K562 (cell line): Measurements from ENCODE around the gene RUNDC1. TPM values are rescaled to one million over a fixed set of nuclear protein-coding genes. Genes with fewer than 3 reads are reported as not detected.

Experiments
- ATF7 ChIP-seq: fragments of 450-650 bp; IDR thresholded peaks from 2 replicates; pipeline ENCODE4 v1.7.1; 2014; ENCODE audit warnings: mild to moderate bottlenecking, moderate library complexity
- COPS2 ChIP-seq: fragments of 450-650 bp; conservative IDR thresholded peaks from 2 replicates; pipeline ENCODE4 v1.6.1; 2016; ENCODE audit warnings: mild to moderate bottlenecking, moderate library complexity
- DACH1 ChIP-seq: fragments of 450-650 bp; IDR thresholded peaks from 2 replicates; pipeline ENCODE4 v1.6.1; 2018; ENCODE audit not compliant: partially characterized antibody
- ELF4 ChIP-seq: fragments of 450-650 bp; formaldehyde crosslinking; IDR thresholded peaks from 2 replicates; pipeline ENCODE4 v1.4.0; 2022; ENCODE audit warnings: missing genetic modification characterization
- EP400 ChIP-seq: fragments of 450-650 bp; IDR thresholded peaks from 2 replicates; pipeline ENCODE4 v1.6.1; 2017; ENCODE audit warnings: antibody characterized with exemption, mild to moderate bottlenecking, moderate library complexity
- MAFF ChIP-seq: IDR thresholded peaks from 2 replicates; pipeline ENCODE4 v1.6.1; 2012; ENCODE audit warnings: low read length, improper control_type of control experiment
- MXD1 ChIP-seq: fragments of 250-450 bp; sonication (Bioruptor Pico); IDR thresholded peaks from 2 replicates; pipeline ENCODE4 v1.8.0; 2021; ENCODE audit warnings: borderline replicate concordance, mild to moderate bottlenecking, moderate library complexity; ENCODE audit not compliant: poor library complexity, severe bottlenecking
- NCOA4 ChIP-seq: fragments of 450-650 bp; IDR thresholded peaks from 2 replicates; pipeline ENCODE4 v1.6.1; 2018; ENCODE audit warnings: mild to moderate bottlenecking; ENCODE audit not compliant: partially characterized antibody
- NCOR1 ChIP-seq: fragments of 450-650 bp; IDR thresholded peaks from 2 replicates; pipeline ENCODE4 v1.6.1; 2016; ENCODE audit warnings: mild to moderate bottlenecking, moderate library complexity
- RBM22 ChIP-seq: fragments of 200-400 bp; formaldehyde crosslinking; IDR thresholded peaks from 2 replicates; pipeline ENCODE4 v1.6.1; 2018; ENCODE audit warnings: low read length, low read depth; ENCODE audit not compliant: poor library complexity, severe bottlenecking
- TEAD1 ChIP-seq, 2 experiments: fragments of 450-650 bp in 1 of 2; sonication (generic) in 1 of 2; formaldehyde crosslinking; IDR thresholded peaks; 2 replicates each; pipeline versions ENCODE4 v1.4.0 to v1.8.0; 2020 to 2022; ENCODE audit warnings: mild to moderate bottlenecking in 2 of 2, missing genetic modification reagents in 1 of 2
- TGIF2 ChIP-seq: sonication (generic); formaldehyde crosslinking; IDR thresholded peaks from 2 replicates; pipeline ENCODE4 v1.8.1; 2022; ENCODE audit warnings: mild to moderate bottlenecking, missing genetic modification reagents, moderate library complexity
- YY1 ChIP-seq, 3 experiments: IDR thresholded peaks; 2 replicates each; pipeline ENCODE4 v1.6.1; 2011; ENCODE audit warnings: low read length in 2 of 3, mild to moderate bottlenecking in 2 of 3, moderate library complexity in 2 of 3, borderline replicate concordance in 1 of 3, control low read depth in 1 of 3, low read depth in 1 of 3; ENCODE audit not compliant: insufficient read depth in 3 of 3, insufficient replicate concordance in 2 of 3, control insufficient read depth in 1 of 3, insufficient read length in 1 of 3; ENCODE audit errors: extremely low read depth in 1 of 3
- ZBTB11 ChIP-seq, 3 experiments: fragments of 200-800 bp in 1 of 3; fragments of 250-450 bp in 1 of 3; fragments of 450-650 bp in 1 of 3; sonication (Bioruptor Pico) in 1 of 3; sonication (Bioruptor generic) in 1 of 3; formaldehyde crosslinking in 1 of 3; IDR thresholded peaks; 2 replicates each; pipeline versions ENCODE4 v1.6.1 to v1.8.0; 2016 to 2022; ENCODE audit warnings: mild to moderate bottlenecking in 2 of 3, missing genetic modification characterization in 2 of 3, missing compliant biosample characterization in 1 of 3, moderate library complexity in 1 of 3
- ZBTB7A ChIP-seq: IDR thresholded peaks from 2 replicates; pipeline ENCODE4 v1.6.1; 2011; ENCODE audit warnings: low read depth, mild to moderate bottlenecking, low read length, moderate library complexity, borderline replicate concordance; ENCODE audit not compliant: control insufficient read depth
- ZC3H11A ChIP-seq: IDR thresholded peaks from 2 replicates; pipeline ENCODE4 v1.6.1; 2012; ENCODE audit warnings: low read depth, low read length, improper control_type of control experiment
- ZNF232 ChIP-seq: sonication (generic); formaldehyde crosslinking; IDR thresholded peaks from 2 replicates; pipeline ENCODE4 v1.8.0; 2022; ENCODE audit warnings: mild to moderate bottlenecking, missing genetic modification reagents
- ZNF655 ChIP-seq: fragments of 250-450 bp; sonication (Bioruptor Pico); IDR thresholded peaks from 2 replicates; pipeline ENCODE4 v1.5.0; 2021
- ZNF740 ChIP-seq, 3 experiments: fragments of 200-800 bp in 1 of 3; sonication (Bioruptor generic) in 1 of 3; sonication (generic) in 1 of 3; formaldehyde crosslinking in 1 of 3; IDR thresholded peaks; 2 replicates each; pipeline versions ENCODE4 v1.6.1 to v1.8.0; 2016 to 2022; ENCODE audit warnings: mild to moderate bottlenecking in 2 of 3, missing compliant biosample characterization in 2 of 3, missing genetic modification characterization in 2 of 3, missing genetic modification reagents in 1 of 3
- polyA plus RNA-seq, 8 experiments: library from polyadenylated mRNA; depleted of rRNA in 4 of 8; stranded (reverse) in 5 of 8; unstranded in 3 of 8; fragments of >200 nt; fragmentation: Nextera tagmentation in 2 of 8; fragmentation: Illumina TruSeq in 1 of 8; extraction: Ambion mirVana in 2 of 8; extraction: Trizol in 1 of 8; gene quantifications; 2 replicates each; pipeline versions ENCODE4 v1.2.1 to v1.2.3, GENCODE V29; 2011 to 2014; ENCODE audit warnings: inconsistent platforms in 1 of 8, missing spikeins in 1 of 8
- total RNA-seq, 7 experiments: library from RNA; depleted of rRNA in 6 of 7; stranded (reverse); fragments of >200 nt in 6 of 7; fragmentation: Illumina TruSeq in 2 of 7; extraction: Trizol in 2 of 7; gene quantifications; 2 replicates each; pipeline versions ENCODE4 v1.2.1 to v1.2.3, GENCODE V29; 2011 to 2021; ENCODE audit warnings: low replicate concordance in 1 of 7

Gene RUNDC1
- total and polyA plus RNA-seq, 9 of the 15 experiments (the other 6 are each of a cell fraction or from before 2014, with no cell fraction given): 3.4 to 12.6 (median 9.4) TPM

GRCh38 chr17:43020789-43021740 lies 40.7 kb downstream of the RUNDC1 start (continued):
- TF ChIP-seq TEAD1 (CRISPR knock-in tag; IDR thresholded peaks at IDR 0.05) (peak in 1 of 2 experiments; percentile 66; a peak in 2 of 4 replicates), NCOA4 (no peak), ELF4 (CRISPR knock-in tag) (no peak), ZNF655 (no peak), MAFF (no peak), DACH1 (peak; percentile 38), ZC3H11A (no peak), MXD1 (CRISPR knock-in tag) (no peak), TGIF2 (CRISPR knock-in tag) (no peak), RBM22 (no peak), NCOR1 (peak; percentile 65), ZBTB11 (CRISPR knock-in tag; IDR thresholded peaks at IDR 0.05) (peak in 1 of 3 experiments; percentile 57; a peak in 1 of 6 replicates), ATF7 (peak; percentile 94), COPS2 (no peak), ZNF232 (CRISPR knock-in tag) (no peak), ZNF740 (CRISPR knock-in tag; IDR thresholded peaks at IDR 0.05) (peak; percentile 96), ZNF740 (tag; IDR thresholded peaks at IDR 0.05) (peak in 1 of 2 experiments; percentile 99; a peak in 2 of 4 replicates), YY1 (IDR thresholded peaks at IDR 0.05; ENCODE audit: borderline replicate concordance in 1 of 3, control insufficient read depth in 1 of 3, extremely low read depth in 1 of 3, insufficient read depth in 3 of 3, insufficient read length in 1 of 3, insufficient replicate concordance in 2 of 3, low read depth in 1 of 3, low read length in 2 of 3) (peak in 1 of 3 experiments; percentile 14), ZBTB7A (peak; percentile 85), EP400 (peak; percentile 75)
